NOMO-1 treated with dmso at 0.1 percent for 144 hours (cell line): ENCODE results near the gene ME2.
"Not testable (repeated sequence)": the region's sequence is repeated elsewhere in the genome, so short reads cannot be mapped to it uniquely, and the experiment has no call there.

Experiments
- DNase-seq: peaks from one replicate; lab custom pipeline; 2025; ENCODE audit not compliant: unreplicated experiment; lab: John Stamatoyannopoulos, UW

ME2 gene

GRCh38 chr18:50969448-50969847 lies 90.5 kb downstream of the ME2 start:
- no peak for DNase-seq

GRCh38 chr18:50970006-50970405 lies 91.1 kb downstream of the ME2 start:
- DNase-seq = no peak

GRCh38 chr18:50972404-50972803 lies 93.5 kb downstream of the ME2 start:
- DNase-seq = not testable (repeated sequence)

DNA sequence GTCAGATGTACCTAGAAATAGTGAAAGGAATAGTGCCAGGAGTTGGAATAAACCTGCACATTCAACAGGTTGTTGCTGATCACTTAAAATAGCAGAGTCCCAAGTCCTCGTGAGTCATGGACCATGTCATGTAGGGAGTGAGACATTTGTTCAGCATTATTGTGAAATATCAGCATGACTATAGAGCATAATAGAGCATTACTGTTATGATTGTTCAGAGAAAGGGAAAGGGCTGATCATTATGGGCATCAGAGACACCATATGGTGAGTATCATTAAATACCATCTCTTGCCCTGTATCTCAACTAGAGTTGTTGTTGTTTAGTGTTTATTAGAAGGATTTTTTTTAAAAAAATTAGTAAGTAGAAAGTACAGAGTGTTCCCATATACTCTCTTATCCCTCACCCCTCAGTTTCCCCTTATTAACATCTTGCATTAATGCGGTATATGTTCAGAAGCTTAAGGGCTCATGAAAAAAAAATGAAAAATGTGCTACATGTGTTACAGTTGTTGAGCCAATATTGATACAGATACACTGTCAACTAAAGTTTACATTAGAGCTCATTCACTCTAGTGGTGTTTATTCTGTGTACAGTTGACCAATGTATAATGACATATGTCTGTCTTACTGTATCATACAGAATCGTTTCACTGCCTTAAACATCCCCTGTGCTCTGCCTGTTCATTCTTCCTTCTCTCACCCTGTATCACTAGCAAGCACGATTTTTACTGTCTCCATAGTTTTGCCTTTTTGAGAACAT lies 94.6 kb downstream of the ME2 start:
- DNase-seq = no peak

GRCh38 chr18:50977037-50977760 lies 98.3 kb downstream of the ME2 start:
- no peak for DNase-seq

- DNase-seq = no peak
Measured at GRCh38 chr18:50981381-50981780, 102.5 kb downstream of the ME2 start.

DNA sequence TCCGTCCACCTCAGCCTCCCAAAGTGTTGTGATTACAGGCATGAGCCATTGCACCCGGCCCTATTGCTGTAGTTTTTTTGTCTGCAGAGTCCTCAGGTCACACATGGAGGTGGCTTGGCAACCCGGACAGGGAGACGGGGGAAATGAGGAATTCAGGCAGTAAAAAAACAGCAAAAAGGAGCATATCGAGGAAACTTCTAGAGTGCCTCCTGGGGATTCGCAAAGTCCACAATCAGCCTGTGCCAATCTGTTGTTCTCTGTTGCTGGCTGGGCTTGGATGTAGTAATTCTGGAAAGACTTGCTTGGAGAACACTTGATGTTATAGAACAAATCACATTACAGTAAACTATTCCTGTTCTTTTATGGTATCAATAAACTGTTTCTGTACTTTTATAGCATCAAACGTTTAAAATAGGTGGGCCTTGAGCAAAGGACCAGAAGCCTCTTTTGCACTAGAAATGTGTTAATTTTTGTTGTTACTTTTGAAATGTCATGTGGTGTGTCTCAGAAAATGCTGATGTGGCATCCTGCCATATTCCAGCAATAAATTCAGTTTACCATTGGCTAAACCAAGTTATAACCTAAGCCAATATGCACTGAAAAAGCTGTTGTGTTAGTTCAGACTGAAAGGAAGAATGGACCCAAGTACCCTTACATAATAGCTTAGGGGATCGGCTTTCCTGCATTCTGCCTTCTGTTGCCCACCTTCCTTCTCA lies 103.3 kb downstream of the ME2 start:
- no peak for DNase-seq

GRCh38 chr18:50982802-50983179 lies 103.9 kb downstream of the ME2 start:
- no peak for DNase-seq

GRCh38 chr18:50986360-50987087 lies 107.6 kb downstream of the ME2 start:
- DNase-seq = no peak

DNA sequence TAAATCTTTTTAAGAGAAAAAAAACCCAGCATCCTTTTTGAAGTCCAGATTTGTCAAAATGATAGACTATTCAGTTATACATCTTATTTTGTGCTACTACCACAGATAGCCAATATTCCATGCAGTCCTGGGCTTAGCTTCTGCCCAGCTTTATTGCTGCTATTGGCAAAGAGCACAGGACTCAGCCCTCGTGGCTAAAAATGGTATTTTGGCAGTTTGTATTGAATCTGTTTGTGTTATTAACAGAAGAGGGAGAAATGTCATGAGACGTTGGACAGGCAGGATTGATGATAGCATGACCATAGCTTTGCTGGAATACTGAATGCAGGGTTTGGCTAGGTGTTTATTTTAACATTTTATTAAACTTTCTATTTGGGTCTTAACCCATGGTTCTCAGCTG lies 108.3 kb downstream of the ME2 start:
- DNase-seq = no peak

- DNase-seq = no peak
Measured at GRCh38 chr18:50989711-50990110, 110.8 kb downstream of the ME2 start.

DNA sequence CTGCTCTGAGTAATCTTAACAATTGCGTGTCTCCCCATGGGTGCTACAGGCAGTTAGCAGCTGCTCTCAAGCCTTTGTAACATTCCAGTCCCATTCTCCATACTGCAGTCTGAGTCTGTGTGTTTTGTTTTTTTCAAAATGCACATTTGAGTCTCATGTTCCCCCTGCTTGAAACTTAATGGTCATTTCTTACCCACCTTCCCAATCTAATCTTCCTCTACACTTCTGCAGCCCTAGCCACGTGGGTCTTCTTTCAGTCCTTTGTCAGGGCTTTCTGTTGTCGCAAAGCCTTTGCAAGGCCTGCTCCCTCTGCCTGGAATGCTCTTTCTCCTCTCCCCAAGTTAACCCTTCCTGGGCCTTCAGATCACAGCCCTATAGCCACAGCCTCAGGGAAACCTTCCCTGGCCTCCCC lies 113.4 kb downstream of the ME2 start:
- no peak for DNase-seq

DNA sequence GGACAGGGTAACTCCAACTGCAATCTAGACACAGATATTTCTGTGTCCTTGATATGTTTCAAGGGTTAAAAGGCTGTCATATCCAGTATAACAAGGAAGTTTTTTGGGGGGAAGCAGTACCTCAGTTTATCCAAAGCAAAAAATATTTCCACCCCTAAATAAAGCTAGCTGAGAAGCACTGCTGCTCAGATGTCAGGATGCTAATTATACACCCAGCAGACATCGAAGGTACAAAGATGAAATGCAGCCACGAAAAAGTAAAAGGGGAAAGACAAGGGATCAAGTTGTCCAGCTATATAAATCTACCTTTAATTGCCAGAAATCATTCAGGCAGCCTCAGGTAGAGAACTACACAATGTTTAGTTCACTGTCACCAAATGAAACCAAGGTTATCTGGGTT lies 115.1 kb downstream of the ME2 start:
- no peak for DNase-seq

GRCh38 chr18:51003174-51003573 lies 124.3 kb downstream of the ME2 start:
- DNase-seq = not testable (repeated sequence)
